Fibroblast of the aortic adventitia (primary cell): ENCODE measurements around the gene FOXO1. TPM values are rescaled to one million over a fixed set of nuclear protein-coding genes. Genes with fewer than 3 reads are reported as not detected.

Experiments
- DNase-seq: peaks from one replicate; pipeline ENCODE4 v3.0.0-alpha.2; 2010; ENCODE audit warnings: low read depth
- H3K4me3 ChIP-seq: 2 replicates; pipeline ENCODE4 v1.5.1; 2011; ENCODE audit warnings: low read depth, mild to moderate bottlenecking, control low read depth, low read length, moderate library complexity
- CTCF ChIP-seq: IDR thresholded peaks from 2 replicates; pipeline ENCODE4 v1.5.1; 2011; ENCODE audit warnings: mild to moderate bottlenecking, low read length, control low read depth, inconsistent platforms; ENCODE audit not compliant: insufficient read depth
- total RNA-seq: library from RNA; depleted of rRNA; stranded (reverse); fragments of >200 nt; gene quantifications from 2 replicates; pipeline ENCODE4 v1.2.3, GENCODE V29; 2012; ENCODE audit warnings: low replicate concordance

FOXO1 gene
- total RNA-seq, 1 donor, result 3.2 TPM

GRCh38 chr13:40547591-40548315, 118.7 kb downstream of the FOXO1 start:
- TF ChIP-seq CTCF, result no peak
- DNase-seq, result no peak
- H3K4me3 ChIP-seq, result no peak overlapping the region

- no peak overlapping the region for H3K4me3 ChIP-seq
- TF ChIP-seq CTCF, result no peak
- no peak for DNase-seq
These were observed 120.4 kb downstream of the FOXO1 start for GRCh38 chr13:40546047-40546446.

GRCh38 chr13:40540328-40541044, 126.0 kb downstream of the FOXO1 start:
- H3K4me3 ChIP-seq, result no peak overlapping the region
- TF ChIP-seq CTCF, result no peak
- DNase-seq, result peak; percentile 87

- no peak overlapping the region for H3K4me3 ChIP-seq
- TF ChIP-seq CTCF, result no peak
- no peak for DNase-seq
These were observed 126.7 kb downstream of the FOXO1 start for GRCh38 chr13:40539576-40540327.

- TF ChIP-seq CTCF, result no peak
- no peak for DNase-seq
- no peak overlapping the region for H3K4me3 ChIP-seq
These were observed 129.1 kb downstream of the FOXO1 start for GRCh38 chr13:40537146-40537895.

- DNase-seq, result no peak
- no peak for TF ChIP-seq CTCF
- no peak overlapping the region for H3K4me3 ChIP-seq
These were observed 129.9 kb downstream of the FOXO1 start for GRCh38 chr13:40536443-40537113.
